CD4-positive, alpha-beta T cell treated with Interleukin-17A for 4 hours (primary cell): ENCODE results near the gene NFIA.

Experiments
- DNase-seq: peaks from one replicate; pipeline ENCODE4 v3.0.0-alpha.2; 2020; ENCODE audit warnings: mixed read lengths

NFIA gene

GRCh38 chr1:61085206-61085982 is 3.0 kb downstream of the NFIA start:
- DNase-seq: no peak

GRCh38 chr1:61085983-61086644 is 3.8 kb downstream of the NFIA start:
- no peak for DNase-seq

DNA sequence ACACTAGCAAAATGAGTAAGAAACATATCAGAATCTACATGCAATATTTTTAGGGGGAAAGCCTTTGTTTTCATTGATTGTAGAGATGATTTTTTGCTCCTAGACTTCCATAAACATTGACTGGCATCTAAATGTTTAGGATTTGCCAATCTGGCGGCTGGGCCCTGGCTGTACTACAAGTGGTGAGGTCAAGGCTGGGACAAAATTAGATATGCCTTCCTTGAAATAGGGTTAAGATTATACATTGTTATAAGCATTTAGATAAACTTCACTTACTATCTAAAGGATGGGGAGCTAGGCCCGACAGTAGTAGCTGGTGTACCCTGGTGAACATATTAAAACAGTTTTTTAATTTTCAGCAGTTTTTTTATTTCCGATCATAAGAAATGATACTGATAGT is 5.2 kb downstream of the NFIA start:
- no peak for DNase-seq

DNA sequence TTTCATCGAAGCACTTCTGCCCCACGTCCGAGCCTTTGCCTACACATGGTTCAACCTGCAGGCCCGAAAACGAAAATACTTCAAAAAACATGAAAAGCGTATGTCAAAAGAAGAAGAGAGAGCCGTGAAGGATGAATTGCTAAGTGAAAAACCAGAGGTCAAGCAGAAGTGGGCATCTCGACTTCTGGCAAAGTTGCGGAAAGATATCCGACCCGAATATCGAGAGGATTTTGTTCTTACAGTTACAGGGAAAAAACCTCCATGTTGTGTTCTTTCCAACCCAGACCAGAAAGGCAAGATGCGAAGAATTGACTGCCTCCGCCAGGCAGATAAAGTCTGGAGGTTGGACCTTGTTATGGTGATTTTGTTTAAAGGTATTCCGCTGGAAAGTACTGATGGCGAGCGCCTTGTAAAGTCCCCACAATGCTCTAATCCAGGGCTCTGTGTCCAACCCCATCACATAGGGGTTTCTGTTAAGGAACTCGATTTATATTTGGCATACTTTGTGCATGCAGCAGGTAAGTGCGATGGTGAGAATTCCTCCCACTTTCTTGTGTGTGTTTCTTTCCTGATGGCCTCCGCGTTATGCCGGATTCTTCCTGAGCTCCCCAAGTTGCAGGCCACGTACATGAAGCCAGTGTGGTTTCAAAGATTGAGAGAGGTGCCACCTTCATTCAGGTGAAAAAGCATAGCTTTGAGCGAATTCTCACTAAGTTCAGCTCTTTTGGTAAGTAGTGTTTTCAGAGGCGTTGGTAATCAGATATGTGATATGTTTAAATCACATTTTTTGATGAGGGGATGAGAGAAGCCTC is 6.0 kb downstream of the NFIA start:
- no peak for DNase-seq

DNA sequence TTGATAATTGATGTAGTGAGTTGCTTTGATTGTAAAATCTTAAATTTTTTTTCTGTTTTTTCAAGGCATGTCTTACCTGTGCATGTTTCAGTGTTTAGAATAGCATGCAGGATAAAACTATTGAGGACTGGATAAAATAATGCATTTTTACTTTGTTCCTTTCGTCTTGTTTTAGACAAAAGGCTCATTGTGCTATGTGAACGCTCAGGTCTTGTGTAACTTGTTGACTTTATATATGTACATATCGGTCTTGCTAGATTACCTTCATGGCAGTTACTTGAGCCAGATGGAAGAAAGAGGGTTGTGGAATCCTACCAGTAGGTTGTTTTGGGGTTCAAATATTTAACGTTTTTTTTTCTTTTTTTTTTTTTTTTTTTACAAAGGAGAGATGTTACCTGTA is 7.0 kb downstream of the NFIA start:
- no peak for DNase-seq

- DNase-seq: no peak
Measured at GRCh38 chr1:61089741-61090140, 7.4 kb downstream of the NFIA start.

DNA sequence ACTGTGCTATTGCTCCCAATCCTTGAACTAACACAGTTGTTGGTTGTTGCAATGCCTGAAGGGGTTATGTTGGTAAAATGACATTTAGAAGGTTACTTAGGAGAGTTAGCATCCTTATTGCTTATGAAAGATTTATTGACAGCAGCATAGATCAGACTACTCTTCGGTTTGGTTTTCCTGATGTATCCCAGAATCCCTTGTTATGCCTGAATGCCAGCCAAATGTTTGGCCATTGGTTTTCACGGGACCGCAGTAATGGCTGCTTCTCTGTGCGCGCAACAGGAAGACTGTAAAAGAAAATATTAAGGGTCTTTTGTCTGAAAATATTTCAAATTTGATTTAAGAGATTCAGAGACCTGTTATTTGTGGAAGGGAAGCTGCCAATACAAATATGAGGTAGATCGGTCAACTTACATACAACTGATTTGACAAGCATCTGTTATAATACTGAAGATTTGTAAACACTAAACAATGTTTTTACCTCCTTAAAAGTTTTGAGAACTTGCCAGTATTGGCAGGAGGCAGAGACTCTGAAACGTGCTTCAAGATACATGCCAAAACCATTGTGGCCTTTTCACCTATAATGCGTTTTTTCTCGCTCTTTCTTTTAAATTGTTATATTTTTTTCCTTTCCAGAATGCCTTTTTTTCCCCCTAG is 8.3 kb downstream of the NFIA start:
- no peak for DNase-seq

GRCh38 chr1:61091455-61091854 is 9.1 kb downstream of the NFIA start:
- DNase-seq: no peak

- DNase-seq: no peak
Measured at GRCh38 chr1:61092642-61093041, 10.3 kb downstream of the NFIA start.

- no peak for DNase-seq
Measured at GRCh38 chr1:61093525-61094137, 11.3 kb downstream of the NFIA start.

DNA sequence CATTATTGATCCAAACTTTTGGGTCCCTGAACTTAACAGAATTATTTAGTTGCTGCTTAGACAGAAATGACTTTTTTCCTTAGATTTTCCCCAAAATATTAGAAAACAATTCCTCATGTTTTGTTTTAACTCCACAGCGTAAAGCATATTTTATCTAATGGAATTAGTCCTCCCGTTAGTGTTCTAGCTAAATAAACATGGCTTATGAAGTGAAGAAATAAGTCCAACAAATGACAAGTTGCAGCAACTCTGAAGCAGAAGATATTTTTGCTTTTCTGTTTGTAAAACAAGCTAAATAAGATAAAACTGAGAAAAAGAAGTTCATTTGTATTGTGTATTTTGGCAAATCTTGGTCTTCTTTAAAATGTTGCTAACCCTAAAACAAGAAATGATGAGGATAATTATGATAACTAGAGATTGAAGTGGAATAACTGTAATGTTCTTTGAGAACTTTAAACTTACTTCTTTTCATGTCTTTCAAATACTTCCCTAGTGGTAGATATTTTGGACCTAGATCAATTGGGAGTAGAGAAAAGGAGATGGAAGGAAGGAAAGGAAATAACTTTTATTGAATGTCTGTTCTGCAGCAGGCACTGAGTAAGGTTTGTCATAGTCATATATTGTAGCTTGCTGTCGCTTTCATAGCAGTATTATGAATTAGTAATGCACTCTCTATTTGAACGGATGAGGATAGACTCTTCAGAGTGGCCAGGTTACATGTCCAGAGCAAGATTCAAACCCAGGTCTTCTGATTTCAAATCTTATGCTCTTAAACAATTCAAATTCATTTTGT is 12.5 kb downstream of the NFIA start:
- no peak for DNase-seq

DNA sequence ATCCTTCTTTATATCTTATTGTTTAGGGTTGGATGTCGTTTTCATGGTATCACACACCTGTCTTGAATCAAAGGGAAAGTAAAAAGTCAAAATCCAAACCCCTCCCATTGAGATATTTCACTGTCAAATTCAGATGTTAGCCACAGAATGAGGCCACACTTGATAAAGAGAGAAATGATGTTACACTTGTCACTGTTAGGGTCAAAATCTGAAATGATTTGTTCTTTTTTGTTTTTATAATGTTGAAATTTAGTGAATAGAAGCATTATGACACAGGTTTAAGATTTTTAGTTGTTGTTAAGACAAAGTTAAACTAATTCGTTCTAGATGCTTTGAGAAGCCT is 13.1 kb downstream of the NFIA start:
- DNase-seq: no peak

GRCh38 chr1:61097317-61097716 is 15.0 kb downstream of the NFIA start:
- DNase-seq: no peak

DNA sequence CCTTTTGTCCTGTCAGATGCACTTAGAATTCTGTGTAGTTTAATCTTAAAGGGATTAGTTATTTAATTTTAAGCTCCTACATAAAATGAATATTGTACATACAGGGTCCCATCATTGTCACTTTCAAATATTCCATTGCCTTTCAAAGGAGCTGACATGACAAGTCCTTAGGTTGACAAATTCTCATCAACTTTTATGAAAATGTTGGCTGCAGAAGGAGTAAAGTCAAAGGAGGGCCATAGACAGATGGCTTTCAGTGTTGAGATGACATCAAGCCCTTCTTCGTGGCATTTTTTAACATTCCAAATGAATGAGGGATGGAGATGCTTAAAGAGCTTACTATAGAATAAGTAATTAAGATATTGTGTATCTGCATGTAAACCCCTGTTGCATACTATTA is 15.4 kb downstream of the NFIA start:
- DNase-seq: no peak

DNA sequence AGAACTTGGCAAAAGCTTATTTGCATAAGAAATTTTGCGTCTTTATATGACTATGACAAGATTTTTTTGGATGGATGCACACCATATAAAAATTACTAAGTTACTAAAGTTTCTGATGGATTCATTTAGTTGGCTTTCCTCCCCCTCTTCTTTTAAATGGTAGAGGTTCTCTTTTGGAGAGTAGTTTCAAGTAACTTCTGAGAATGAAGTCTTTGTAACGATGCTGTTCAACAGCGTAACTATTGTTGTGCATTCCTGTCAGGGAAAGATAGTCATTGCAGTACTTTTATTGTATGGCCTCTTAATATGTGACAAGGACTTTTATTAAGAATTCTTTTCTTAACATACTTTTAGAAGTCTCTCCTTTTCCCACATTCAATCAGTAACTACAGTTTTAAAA is 16.0 kb downstream of the NFIA start:
- no peak for DNase-seq

GRCh38 chr1:61098906-61099437 is 16.6 kb downstream of the NFIA start:
- DNase-seq: no peak

DNA sequence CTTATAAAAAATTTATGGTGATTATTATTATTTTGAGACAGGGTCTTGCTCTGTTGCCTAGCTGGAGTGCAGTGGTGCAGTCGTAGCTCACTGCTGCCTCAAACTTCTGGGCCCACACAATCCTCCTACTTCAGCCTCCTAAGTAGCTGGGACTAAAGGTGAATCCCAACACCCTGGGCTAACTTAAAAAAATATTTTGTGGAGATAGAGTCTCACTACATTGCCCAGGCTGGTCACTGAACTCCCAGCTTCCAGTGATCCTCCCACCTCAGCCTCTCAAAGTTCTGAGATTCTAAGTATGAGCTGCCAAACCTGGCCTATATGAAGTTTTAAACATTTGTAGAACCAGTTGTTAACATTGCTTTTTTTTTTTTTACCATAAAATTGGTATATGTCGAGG is 18.2 kb downstream of the NFIA start:
- no peak for DNase-seq

DNA sequence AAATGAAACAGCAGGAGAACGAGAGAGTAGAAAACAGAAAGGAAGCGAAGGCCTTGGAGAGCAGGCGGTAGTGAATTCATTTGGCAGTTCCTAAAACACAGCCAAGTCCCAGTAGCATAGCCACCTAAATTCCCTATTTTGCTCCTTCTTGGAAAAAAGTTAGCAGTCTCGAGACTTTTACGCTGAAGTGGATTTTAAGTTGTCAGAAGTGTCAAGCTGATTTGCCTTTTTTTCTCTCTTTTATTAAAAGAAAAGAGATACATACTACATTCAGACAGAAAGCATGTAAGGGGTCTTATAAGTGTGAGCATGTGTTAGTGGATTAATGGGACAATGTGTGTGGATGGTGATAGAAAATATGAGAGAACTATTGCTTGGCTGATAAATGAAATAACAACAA is 19.2 kb downstream of the NFIA start:
- no peak for DNase-seq

DNA sequence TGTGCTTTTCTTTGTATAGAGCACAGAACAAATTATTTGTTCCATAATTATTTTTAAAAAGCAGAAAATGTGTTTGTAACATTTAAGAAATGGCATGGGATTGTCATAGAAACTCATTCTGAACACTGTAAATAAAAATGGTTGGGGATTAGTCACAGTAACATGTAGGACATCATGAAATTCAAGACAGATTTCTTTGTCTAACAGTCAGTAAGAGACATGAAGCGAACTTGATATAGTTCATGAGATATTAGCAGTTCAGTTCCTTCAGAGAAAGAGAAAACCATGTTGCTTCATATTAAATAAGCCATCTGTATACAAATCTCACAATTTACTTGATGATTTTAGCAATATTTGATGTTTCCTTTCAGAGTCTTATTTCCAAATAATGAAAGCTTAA is 19.7 kb downstream of the NFIA start:
- no peak for DNase-seq

DNA sequence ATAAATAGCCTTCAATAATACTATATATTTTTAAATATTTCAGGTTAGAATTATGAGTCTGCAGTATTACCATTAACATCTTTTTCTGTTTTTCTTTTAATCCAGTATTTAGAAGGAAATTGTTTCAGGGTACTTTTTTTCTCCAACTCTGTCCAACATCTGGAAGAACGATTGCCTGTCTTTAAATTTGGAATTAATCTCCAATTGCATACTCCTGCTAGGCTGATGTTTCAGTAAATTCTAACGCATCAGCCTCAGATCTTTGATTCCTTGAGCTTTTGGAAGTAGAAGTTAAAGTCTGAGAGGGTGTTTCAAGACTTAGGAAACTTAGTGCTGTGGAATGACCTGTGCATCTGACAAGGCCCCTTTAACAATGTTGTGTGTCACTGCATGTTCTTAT is 20.3 kb downstream of the NFIA start:
- DNase-seq: no peak

DNA sequence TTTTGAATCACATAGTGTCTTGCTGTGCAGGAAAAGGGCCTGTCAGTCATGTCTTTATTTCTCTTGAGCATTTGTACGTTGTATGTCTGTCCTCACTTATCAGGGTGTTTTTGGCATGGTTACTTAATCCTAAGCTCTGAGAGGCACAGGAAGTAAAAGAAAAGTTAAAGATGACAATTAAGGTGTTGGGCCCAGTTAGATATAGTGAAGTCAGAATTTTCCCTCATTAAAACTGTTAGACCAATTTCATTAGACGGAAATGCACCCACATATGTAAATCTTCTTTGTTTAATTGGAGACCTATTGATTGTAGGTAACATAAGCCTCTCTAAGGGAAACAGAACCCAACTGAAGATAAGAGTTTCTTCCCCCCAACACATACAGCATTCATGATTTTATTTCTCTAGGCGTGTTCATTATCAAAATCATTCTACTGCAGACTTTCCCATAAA is 21.9 kb downstream of the NFIA start:
- no peak for DNase-seq

DNA sequence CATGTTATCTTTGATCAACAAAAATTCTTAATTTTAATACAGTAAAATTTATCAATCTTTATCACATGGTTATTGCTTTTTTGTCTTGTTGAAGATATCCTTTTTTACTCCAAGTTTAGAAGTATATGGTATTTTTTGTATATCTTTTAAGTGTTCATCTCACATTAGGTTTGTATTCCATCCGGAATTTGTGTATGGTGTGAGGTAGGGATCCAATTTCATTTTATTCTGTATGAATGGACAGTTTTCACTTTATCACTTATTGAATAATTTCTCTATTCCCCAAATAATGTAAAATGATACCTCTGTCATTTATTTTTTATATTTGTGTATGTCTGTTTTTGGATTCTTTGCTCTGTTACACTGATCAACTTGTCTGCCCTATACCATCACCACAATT is 25.3 kb downstream of the NFIA start:
- no peak for DNase-seq
